Peyer's patch (tissue), 4 donors: ENCODE measurements around the gene GCLC.

Experiments
- CTCF ChIP-seq, 6 experiments: fragments of 450-650 bp in 4 of 6; fragments of 200-600 bp in 2 of 6; sonication (generic) in 1 of 6; IDR thresholded peaks; one replicate each; pipeline ENCODE4 v1.5.1; 2017 to 2019; ENCODE audit warnings: antibody characterized with exemption in 6 of 6, mild to moderate bottlenecking in 3 of 6, moderate library complexity in 1 of 6
- POLR2A ChIP-seq, 2 donors: fragments of 450-650 bp; IDR thresholded peaks; one replicate each; pipeline ENCODE4 v1.5.1; 2017; ENCODE audit warnings: antibody characterized with exemption in 2 of 2, mild to moderate bottlenecking in 2 of 2, moderate library complexity in 2 of 2

GRCh38 chr6:53541900-53542299 is 3.0 kb downstream of the GCLC start:
- TF ChIP-seq CTCF (IDR thresholded peaks at IDR 0.05) (no peak), POLR2A (IDR thresholded peaks at IDR 0.05) (no peak)
